OCI-LY7 (cell line): Measurements from ENCODE around the gene SLC49A4.

Experiments used
- EZH2phosphoT487 ChIP-seq: fragments of 200-600 bp; sonication (generic); IDR thresholded peaks from 2 replicates; pipeline ENCODE4 v1.6.1; 2018; ENCODE audit warnings: low read depth, borderline replicate concordance, mild to moderate bottlenecking, mixed run types, antibody characterized with exemption, low read length, moderate library complexity, mixed read lengths
- TF ChIP-seq, protein P1 (sequence below): fragments of 200-600 bp; sonication (generic); conservative IDR thresholded peaks from 2 replicates; pipeline ENCODE4 v1.5.1; 2014; ENCODE audit warnings: mild to moderate bottlenecking, antibody characterized with exemption, low read length, moderate library complexity, mixed read lengths

GRCh38 chr3:122868322-122868721 is 73.5 kb downstream of the SLC49A4 start:
- TF ChIP-seq, protein P1, sequence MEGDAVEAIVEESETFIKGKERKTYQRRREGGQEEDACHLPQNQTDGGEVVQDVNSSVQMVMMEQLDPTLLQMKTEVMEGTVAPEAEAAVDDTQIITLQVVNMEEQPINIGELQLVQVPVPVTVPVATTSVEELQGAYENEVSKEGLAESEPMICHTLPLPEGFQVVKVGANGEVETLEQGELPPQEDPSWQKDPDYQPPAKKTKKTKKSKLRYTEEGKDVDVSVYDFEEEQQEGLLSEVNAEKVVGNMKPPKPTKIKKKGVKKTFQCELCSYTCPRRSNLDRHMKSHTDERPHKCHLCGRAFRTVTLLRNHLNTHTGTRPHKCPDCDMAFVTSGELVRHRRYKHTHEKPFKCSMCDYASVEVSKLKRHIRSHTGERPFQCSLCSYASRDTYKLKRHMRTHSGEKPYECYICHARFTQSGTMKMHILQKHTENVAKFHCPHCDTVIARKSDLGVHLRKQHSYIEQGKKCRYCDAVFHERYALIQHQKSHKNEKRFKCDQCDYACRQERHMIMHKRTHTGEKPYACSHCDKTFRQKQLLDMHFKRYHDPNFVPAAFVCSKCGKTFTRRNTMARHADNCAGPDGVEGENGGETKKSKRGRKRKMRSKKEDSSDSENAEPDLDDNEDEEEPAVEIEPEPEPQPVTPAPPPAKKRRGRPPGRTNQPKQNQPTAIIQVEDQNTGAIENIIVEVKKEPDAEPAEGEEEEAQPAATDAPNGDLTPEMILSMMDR: no peak
- no peak for TF ChIP-seq EZH2phosphoT487
